Activated T-helper 1 cell treated with Interleukin-2 at 50 U/mL for 16 hours (primary cell): Measurements from ENCODE around the gene ZBTB16.

Experiments used
- DNase-seq: peaks from one replicate; pipeline ENCODE4 v3.0.0-alpha.2; 2020; ENCODE audit warnings: low read depth

The ZBTB16 gene

GRCh38 chr11:114130629-114131277 is 71.2 kb downstream of the ZBTB16 start:
- no peak for DNase-seq

DNA sequence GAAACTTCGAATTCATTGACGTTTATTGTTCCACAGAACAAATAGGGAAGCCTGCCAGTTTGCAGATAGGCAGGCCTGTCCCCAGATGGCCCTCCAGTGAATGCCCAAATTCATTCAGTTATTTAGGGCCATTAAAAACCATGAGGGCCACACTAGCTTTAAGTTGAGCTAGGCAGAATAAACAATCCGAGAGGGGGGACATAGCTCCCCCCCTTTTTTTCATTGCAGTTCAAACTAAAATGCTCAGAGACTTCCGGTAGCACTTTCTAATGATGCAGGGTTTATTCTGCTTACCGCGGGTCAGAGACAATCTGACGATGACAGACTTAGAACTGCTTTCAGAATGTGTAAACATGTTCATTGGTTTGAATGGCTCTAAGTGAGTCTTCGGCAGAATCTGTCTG is 72.0 kb downstream of the ZBTB16 start:
- no peak for DNase-seq

DNA sequence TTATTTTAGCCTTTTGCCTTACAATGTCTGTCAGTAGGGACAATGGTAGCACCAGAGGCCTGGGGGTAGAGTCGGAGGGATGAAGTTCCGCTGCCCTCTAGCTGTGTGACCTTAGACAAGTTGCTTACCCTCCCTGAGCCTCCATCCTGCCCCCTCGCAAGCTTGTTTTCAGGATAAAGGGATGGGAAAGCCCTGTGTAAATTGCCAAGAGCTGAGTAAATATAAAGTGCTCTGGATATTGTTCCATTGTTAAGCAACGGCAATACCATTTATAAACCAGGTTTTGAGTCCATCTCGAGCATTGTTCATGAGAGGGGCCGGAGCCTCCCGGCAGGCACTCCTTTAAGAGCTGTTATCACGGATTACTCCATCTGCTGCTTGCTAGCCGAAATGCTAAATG is 72.9 kb downstream of the ZBTB16 start:
- no peak for DNase-seq

GRCh38 chr11:114132944-114133394 is 73.5 kb downstream of the ZBTB16 start:
- DNase-seq, result no peak

- DNase-seq, result no peak
Observed at GRCh38 chr11:114133548-114134329, 74.2 kb downstream of the ZBTB16 start.

GRCh38 chr11:114134870-114135269 is 75.4 kb downstream of the ZBTB16 start:
- DNase-seq, result no peak

GRCh38 chr11:114135737-114136151 is 76.2 kb downstream of the ZBTB16 start:
- no peak for DNase-seq

DNA sequence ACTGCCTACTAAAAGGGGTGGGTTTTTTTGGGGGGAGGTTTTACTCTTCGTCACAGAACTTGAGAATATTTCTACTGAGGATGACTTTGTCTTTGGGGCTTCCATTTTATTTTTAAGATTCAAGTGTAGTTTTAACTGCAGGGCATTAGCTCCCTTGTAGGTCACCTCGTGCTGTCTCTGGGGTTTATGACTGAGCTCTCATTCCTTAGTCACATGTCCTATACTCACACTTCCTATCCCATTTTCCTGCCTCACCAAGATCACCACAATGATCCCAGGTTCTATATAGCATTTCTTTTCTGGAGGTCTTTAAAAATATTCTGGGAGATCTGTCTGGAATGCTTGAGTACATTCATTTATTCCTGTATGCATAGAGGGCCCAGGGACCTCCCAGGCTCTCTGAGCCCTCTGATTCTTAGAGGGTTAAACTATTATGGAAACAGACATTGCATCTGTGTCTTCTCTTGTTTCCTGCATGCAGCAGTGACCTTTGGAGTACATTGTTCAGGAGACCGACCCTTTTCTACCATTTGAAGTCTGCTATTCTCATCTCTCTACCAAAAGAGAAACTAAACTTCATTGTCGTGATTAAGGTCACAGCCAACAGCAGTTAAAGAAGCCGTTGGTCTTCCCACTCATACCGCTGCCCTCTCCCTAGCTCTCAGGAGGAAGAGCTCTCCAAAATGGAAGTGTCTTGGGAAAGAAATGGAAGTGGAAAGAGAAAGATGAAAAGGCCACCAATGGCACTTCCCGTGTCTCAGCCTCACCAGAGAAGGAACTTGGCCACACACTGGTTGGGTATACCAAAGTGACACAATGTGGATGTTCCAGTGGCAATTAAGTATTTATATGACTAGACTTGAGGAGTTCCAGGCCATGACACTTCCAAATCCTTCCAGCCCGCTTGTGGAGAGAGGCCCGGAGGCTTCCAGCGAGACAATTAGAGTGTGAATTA is 77.5 kb downstream of the ZBTB16 start:
- no peak for DNase-seq

GRCh38 chr11:114137838-114138237 is 78.3 kb downstream of the ZBTB16 start:
- DNase-seq, result no peak

- no peak for DNase-seq
Observed at GRCh38 chr11:114138411-114138810, 78.9 kb downstream of the ZBTB16 start.

GRCh38 chr11:114140826-114141225 is 81.3 kb downstream of the ZBTB16 start:
- no peak for DNase-seq

DNA sequence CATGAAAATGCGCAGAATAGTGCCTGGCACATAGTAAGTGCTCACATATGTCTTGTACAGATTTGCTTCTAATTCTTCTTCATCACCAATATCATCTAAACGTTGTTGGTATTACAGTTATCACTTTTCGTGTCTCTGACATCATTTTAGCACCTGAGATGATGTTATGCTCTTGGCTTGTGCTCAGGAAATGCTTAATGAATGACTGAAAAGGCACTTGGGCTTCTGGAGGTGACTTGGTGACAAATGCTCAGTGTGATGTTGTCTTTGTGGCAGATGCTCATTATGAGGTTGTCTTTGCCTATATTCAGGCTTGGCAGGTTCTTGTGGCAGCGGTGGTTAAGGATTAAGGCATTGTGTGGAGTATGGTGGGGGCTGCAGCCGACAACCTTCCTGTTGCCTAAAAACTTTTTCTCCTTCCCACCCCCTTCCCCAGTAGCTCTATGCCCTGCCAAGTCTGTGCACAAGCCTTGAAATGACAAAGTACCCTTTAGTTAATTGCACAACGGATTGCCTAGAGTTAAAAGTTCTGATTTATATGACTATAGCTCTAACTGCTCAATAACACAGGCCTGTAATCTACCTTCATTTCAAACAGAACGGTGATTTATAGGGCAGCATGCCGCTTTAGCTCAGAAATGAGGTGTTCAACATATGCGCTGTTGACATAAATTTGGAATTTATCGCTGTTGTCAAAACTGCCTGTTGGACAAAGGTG is 82.5 kb downstream of the ZBTB16 start:
- no peak for DNase-seq

GRCh38 chr11:114142707-114143106 is 83.2 kb downstream of the ZBTB16 start:
- no peak for DNase-seq

- DNase-seq, result no peak
Observed at GRCh38 chr11:114145166-114145775, 85.8 kb downstream of the ZBTB16 start.

GRCh38 chr11:114147375-114148012 is 88.0 kb downstream of the ZBTB16 start:
- DNase-seq, result no peak

GRCh38 chr11:114148013-114148382 is 88.5 kb downstream of the ZBTB16 start:
- no peak for DNase-seq

DNA sequence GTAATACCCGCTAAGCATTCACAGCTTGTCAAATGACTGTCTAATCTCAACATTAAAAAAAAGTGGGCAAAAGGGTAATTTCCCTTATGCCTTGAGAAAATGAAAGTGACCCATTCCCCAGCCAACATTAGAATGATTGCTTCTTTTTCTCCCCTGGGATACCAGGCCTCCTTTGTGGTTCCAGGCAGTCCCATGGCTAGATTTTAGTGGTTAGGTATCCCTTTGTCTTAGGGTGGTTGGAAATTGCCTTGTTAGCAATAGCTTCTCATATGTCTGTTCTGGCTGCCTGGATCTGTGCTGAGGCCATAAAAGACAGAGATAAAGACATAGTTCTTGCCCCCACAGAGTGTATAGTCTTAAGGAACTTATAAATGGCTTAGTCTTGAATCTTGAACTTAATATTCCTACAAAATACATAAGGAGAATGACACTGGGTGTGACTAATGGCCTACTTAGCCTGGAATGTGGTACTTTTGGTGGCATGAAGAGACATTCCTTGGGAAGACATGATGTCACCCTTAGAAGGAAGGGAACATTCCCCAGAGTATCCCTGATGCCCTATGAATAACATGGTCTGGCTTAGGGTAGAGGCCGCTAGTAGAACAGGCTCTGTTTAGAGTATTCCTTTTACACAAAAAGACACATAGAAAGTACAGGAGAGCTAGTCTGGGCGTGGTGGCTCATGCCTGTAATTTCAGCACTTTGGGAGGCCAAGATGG is 90.3 kb downstream of the ZBTB16 start:
- DNase-seq, result no peak

DNA sequence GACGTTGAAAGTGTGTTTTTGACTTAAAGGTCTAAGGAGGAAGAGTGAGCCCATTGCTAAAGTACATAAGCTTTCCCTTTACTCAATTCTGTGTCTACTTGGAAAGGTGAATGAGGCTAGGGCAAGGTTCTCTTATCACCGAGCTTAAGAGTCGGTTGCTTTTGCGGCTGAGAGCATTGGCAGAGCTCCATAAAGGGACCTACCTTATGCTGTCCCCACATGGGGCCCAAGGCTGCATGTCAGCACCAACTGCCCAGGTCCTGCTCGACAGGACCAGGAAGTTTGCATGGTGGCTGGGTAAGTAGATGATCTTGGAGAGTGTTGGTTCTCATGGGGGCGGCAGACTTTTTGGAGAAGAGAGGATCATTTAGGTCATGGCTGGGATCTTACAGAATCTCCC is 91.2 kb downstream of the ZBTB16 start:
- no peak for DNase-seq

- no peak for DNase-seq
Observed at GRCh38 chr11:114151631-114152030, 92.1 kb downstream of the ZBTB16 start.

DNA sequence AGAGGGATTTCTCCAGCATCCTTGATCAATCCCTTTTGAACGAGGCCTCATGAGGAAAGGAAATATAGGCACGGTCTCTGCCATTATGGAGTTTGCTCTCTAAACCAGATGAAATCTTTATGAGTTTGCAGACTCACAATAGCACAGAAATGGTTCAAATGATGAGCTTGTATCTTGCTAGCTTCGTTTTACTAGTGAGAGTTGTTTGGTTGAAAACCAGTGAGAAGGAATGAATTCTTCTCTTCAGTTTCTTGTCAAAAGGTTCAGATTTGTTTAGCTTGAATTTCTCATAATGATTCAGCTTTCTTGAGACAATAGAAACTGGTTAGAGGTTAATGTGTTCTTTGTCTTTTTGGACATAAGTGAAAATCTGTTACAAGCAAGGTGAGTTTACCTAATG is 92.7 kb downstream of the ZBTB16 start:
- no peak for DNase-seq
